ENCODE results near the gene SPON1.
"Not testable (repeated sequence)": the region's sequence is repeated elsewhere in the genome, so short reads cannot be mapped to it uniquely, and the experiment has no call there.

SPON1 gene

GRCh38 chr11:13962562-13963168, at the start of gene SPON1:
SPON1 (plus strand) TSS chr11:13962723; CDS start chr11:13962905, 182 bp downstream.
- DNase-seq: no peak

- DNase-seq: no peak
Observed at GRCh38 chr11:13917264-13917663, 45.3 kb upstream of the SPON1 start.

GRCh38 chr11:13917904-13918303, 44.6 kb upstream of the SPON1 start:
- DNase-seq: no peak

- DNase-seq: no peak
Observed at GRCh38 chr11:13920756-13921155, 41.8 kb upstream of the SPON1 start.

GRCh38 chr11:13921545-13921944, 41.0 kb upstream of the SPON1 start:
- no peak for DNase-seq

- DNase-seq: no peak
Observed at GRCh38 chr11:13923182-13923581, 39.3 kb upstream of the SPON1 start.

- DNase-seq: no peak
Observed at GRCh38 chr11:13923716-13924650, 38.5 kb upstream of the SPON1 start.

- DNase-seq: no peak
Observed at GRCh38 chr11:13924801-13925327, 37.7 kb upstream of the SPON1 start.

GRCh38 chr11:13926366-13926765, 36.2 kb upstream of the SPON1 start:
- not testable (repeated sequence) for DNase-seq

GRCh38 chr11:13926981-13927380, 35.5 kb upstream of the SPON1 start:
- DNase-seq: no peak

- DNase-seq: no peak
Observed at GRCh38 chr11:13927481-13927880, 35.0 kb upstream of the SPON1 start.

- no peak for DNase-seq
Observed at GRCh38 chr11:13928566-13929251, 33.8 kb upstream of the SPON1 start.

GRCh38 chr11:13929395-13929891, 33.1 kb upstream of the SPON1 start:
- no peak for DNase-seq

GRCh38 chr11:13931356-13931755, 31.2 kb upstream of the SPON1 start:
- no peak for DNase-seq

GRCh38 chr11:13937154-13937553, 25.4 kb upstream of the SPON1 start:
- not testable (repeated sequence) for DNase-seq

- not testable (repeated sequence) for DNase-seq
Observed at GRCh38 chr11:13938829-13939228, 23.7 kb upstream of the SPON1 start.

GRCh38 chr11:13939961-13940906, 22.3 kb upstream of the SPON1 start:
- no peak for DNase-seq

- DNase-seq: no peak
Observed at GRCh38 chr11:13940907-13941256, 21.6 kb upstream of the SPON1 start.

GRCh38 chr11:13941775-13942174, 20.7 kb upstream of the SPON1 start:
- no peak for DNase-seq

- DNase-seq: no peak
Observed at GRCh38 chr11:13942378-13942777, 20.1 kb upstream of the SPON1 start.

GRCh38 chr11:13942971-13943381, 19.5 kb upstream of the SPON1 start:
- DNase-seq: no peak

- DNase-seq: no peak
Observed at GRCh38 chr11:13944016-13944415, 18.5 kb upstream of the SPON1 start.

Data from NCI-H187 treated with DMSO at 0.1 percent for 48 hours (cell line).